ENCODE measurements around the gene SENP2. TPM values are rescaled to one million over a fixed set of nuclear protein-coding genes. Genes with fewer than 3 reads are reported as not detected.
A peak's percentile ranks its signal among the peaks of the same experiment; 100 is the strongest.
"Not testable (repeated sequence)": the region's sequence is repeated elsewhere in the genome, so short reads cannot be mapped to it uniquely, and the experiment has no call there.

The SENP2 gene
- total and polyA plus RNA-seq, 12 donors, result 7.6 to 46.3 (median 27.2) TPM

DNA sequence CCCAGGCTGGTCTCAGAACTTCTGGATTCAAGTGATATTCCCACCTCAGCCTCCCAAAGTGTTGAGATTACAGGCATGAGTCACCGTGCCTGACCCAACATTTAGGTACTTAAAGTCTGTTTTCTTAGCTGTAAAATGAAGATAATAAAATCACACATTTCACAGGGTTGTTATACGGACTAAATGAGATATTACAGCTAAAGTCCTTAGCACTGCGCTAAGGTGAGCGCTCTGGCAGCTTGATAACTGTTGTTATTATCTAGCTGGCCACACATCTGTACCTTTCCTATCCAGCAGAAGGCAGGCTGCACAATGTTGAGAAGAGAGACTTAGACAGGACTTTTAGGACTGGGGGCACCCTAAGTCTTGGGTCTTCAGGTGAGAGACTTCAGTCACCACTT, 31.0 kb upstream of the SENP2 start:
- no peaks in the 10 kb centered on the region for H3K36me3 ChIP-seq (replicated peaks in 1 of 2)
- TF ChIP-seq, protein P1, sequence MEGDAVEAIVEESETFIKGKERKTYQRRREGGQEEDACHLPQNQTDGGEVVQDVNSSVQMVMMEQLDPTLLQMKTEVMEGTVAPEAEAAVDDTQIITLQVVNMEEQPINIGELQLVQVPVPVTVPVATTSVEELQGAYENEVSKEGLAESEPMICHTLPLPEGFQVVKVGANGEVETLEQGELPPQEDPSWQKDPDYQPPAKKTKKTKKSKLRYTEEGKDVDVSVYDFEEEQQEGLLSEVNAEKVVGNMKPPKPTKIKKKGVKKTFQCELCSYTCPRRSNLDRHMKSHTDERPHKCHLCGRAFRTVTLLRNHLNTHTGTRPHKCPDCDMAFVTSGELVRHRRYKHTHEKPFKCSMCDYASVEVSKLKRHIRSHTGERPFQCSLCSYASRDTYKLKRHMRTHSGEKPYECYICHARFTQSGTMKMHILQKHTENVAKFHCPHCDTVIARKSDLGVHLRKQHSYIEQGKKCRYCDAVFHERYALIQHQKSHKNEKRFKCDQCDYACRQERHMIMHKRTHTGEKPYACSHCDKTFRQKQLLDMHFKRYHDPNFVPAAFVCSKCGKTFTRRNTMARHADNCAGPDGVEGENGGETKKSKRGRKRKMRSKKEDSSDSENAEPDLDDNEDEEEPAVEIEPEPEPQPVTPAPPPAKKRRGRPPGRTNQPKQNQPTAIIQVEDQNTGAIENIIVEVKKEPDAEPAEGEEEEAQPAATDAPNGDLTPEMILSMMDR (IDR thresholded peaks at IDR 0.05), result no peak
- TF ChIP-seq POLR2A (IDR thresholded peaks at IDR 0.05), result no peak
- no peaks in the 10 kb centered on the region for H3K27me3 ChIP-seq
- H3K9me3 ChIP-seq (replicated peaks in 1 of 3), result no peaks in the 10 kb centered on the region
- WGBS, 4 donors, result 81 to 91% (median 84%) methylated on average over 4 of the region's 4 CpGs
- H3K27ac ChIP-seq, result no peak overlapping the region
- no peak overlapping the region for H3K4me3 ChIP-seq
- peaks cover 11 to 15% of the 10 kb centered on the region in 2 donors for H3K4me1 ChIP-seq (replicated peaks in 1 of 2)
- intact Hi-C loops (cut with DNase I), result loop anchor here in 1 of 2 donors (10.0 kb wide), 1 partner anchor 50 kb away; no protein-coding TSS in a partner anchor
- DNase-seq, result peak in 1 of 7 donors; percentile 11

DNA sequence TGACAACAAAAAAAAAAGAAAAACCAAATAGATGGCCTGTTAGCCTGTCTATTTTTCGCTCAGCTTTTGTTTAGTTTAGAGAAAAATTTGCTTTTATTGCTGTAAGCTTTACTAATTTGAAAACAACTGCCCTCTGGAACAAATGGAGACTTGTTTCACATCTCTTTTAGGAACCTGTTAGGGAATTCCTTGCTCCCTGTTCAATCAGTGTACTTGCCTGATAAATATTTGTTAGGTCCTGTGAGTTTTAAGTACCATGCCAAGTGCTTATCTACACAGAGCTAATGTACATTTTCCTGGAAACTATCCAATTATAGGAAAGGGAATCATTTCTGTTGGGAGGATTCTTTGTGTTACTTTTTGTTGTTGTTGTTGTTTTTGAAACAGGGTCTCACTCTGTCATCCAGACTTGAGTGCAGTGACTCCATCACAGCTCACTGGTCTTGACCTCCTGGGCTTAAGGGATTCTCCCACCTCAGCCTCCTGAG, 30.2 kb upstream of the SENP2 start:
- 79 to 86% (median 80%) methylated on average over 1 of the region's 1 CpG for WGBS, 4 donors
- peaks cover 11 to 15% of the 10 kb centered on the region in 2 donors for H3K4me1 ChIP-seq (replicated peaks in 1 of 2)
- no peak overlapping the region for H3K4me3 ChIP-seq
- no peak overlapping the region for H3K27ac ChIP-seq
- H3K9me3 ChIP-seq (replicated peaks in 1 of 3), result no peaks in the 10 kb centered on the region
- TF ChIP-seq, protein P1 (IDR thresholded peaks at IDR 0.05), result no peak
- no peaks in the 10 kb centered on the region for H3K36me3 ChIP-seq (replicated peaks in 1 of 2)
- no peak for DNase-seq
- intact Hi-C loops (cut with DNase I), result loop anchor here in 1 of 2 donors (10.0 kb wide), 1 partner anchor 51 kb away; no protein-coding TSS in a partner anchor
- H3K27me3 ChIP-seq, result no peaks in the 10 kb centered on the region

DNA sequence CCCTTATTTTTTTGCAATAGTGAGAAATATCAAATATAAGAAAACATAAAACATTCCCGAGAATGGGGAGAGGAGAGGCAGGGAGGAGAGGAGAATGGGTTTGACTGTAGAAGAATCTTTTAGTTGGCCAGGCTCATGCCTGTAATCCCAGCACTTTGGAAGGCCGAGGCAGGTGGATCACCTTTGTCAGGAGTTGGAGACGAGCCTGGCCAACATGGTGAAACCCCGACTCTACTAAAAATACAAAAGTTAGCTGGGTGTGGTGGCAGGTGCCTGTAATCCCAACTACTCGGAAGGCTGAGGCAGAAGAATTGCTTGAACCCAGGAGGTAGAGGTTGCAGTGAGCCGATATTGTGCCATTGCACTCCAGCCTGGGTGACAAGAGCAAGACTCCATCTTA, 29.5 kb upstream of the SENP2 start:
- H3K27ac ChIP-seq; H3K4me3 ChIP-seq; H3K27me3 ChIP-seq; DNase-seq; H3K36me3 ChIP-seq (replicated peaks in 1 of 2); H3K9me3 ChIP-seq (replicated peaks in 1 of 3): not testable (repeated sequence)
- H3K4me1 ChIP-seq (replicated peaks in 1 of 2), result peaks cover 11 to 15% of the 10 kb centered on the region in 2 donors
- WGBS, 4 donors, result 86 to 92% (median 90%) methylated on average over 6 of the region's 6 CpGs
- intact Hi-C loops (cut with DNase I), result loop anchor here in 1 of 2 donors (10.0 kb wide), 1 partner anchor 52 kb away; no protein-coding TSS in a partner anchor

DNA sequence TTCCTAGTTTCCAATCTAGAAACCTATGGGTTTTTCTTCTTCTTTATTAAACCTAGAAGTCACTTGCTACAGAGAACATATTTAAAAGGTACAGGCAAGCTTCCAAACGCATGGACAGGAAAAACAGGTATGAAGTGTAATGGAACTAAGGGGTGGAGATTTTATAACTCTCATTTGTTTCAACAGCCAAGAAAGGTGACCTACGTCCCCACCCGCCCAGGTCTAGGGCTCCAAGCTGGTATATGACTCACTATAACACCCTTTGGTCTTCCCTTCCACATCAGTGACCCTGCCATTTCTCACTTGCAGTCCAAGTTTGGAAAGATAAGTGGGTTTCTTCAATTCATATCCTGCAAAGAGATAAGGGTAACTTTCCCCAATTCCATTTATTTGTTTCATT, 27.7 kb upstream of the SENP2 start:
- TF ChIP-seq POLR2A (IDR thresholded peaks at IDR 0.05), result no peak
- TF ChIP-seq, protein P1 (IDR thresholded peaks at IDR 0.05), result no peak
- no peaks in the 10 kb centered on the region for H3K36me3 ChIP-seq (replicated peaks in 1 of 2)
- no peaks in the 10 kb centered on the region for H3K9me3 ChIP-seq (replicated peaks in 1 of 3)
- peaks cover 8 to 11% of the 10 kb centered on the region in 2 donors for H3K4me1 ChIP-seq (replicated peaks in 1 of 2)
- no peak overlapping the region for H3K4me3 ChIP-seq
- intact Hi-C loops (cut with DNase I), result loop anchor here in 1 of 2 donors (10.0 kb wide), 1 partner anchor 54 kb away; no protein-coding TSS in a partner anchor
- no peaks in the 10 kb centered on the region for H3K27me3 ChIP-seq
- peak overlapping the region; percentile 58 to 82 (median 67) for H3K27ac ChIP-seq
- 40 to 67% (median 49%) methylated on average over 3 of the region's 3 CpGs for WGBS, 4 donors
- DNase-seq, result peak in 3 of 7 donors; percentile 29 to 51 (median 41)

DNA sequence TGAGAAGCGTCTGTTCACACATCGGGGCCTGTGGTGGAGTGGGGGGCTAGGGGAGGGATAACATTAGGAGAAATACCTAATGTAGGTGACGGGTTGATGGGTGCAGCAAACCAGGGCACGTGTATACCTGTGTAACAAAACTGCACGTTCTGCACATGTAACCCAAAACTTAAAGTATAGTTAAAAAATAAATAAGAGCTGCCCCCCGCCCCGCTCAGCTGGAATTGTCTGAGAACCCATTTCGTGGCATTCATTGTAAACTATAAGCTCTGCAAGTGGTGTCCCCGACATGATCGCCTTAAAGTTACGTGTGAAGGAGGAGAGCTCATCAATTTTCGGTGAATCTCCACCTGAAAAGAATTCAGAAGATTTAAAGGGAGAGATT, 26.4 kb upstream of the SENP2 start:
- no peak for TF ChIP-seq POLR2A (IDR thresholded peaks at IDR 0.05)
- TF ChIP-seq, protein P1 (IDR thresholded peaks at IDR 0.05), result no peak
- H3K9me3 ChIP-seq (replicated peaks in 1 of 3), result no peaks in the 10 kb centered on the region
- H3K4me1 ChIP-seq (replicated peaks in 1 of 2), result peaks cover 8 to 11% of the 10 kb centered on the region in 2 donors
- H3K36me3 ChIP-seq (replicated peaks in 1 of 2), result no peaks in the 10 kb centered on the region
- WGBS, 4 donors, result 80 to 87% (median 84%) methylated on average over 12 of the region's 12 CpGs
- no peaks in the 10 kb centered on the region for H3K27me3 ChIP-seq
- no peak for DNase-seq
- H3K27ac ChIP-seq, result no peak overlapping the region
- intact Hi-C loops (cut with DNase I), result loop anchor here in 1 of 2 donors (10.0 kb wide), 1 partner anchor 55 kb away; no protein-coding TSS in a partner anchor
- no peak overlapping the region for H3K4me3 ChIP-seq
